Keratinocyte (primary cell): ENCODE results near the gene PNPLA2. TPM values are rescaled to one million over a fixed set of nuclear protein-coding genes. Genes with fewer than 3 reads are reported as not detected.

Source experiments
- DNase-seq: peaks from one replicate; pipeline ENCODE4 v3.0.0-alpha.2; 2011; ENCODE audit warnings: low read depth, missing footprints, low spot score
- FAIRE-seq: peaks from 2 replicates; lab custom pipeline; 2011; peaks lifted over from hg19 to GRCh38; lab: Jason Lieb, UNC
- H2AFZ ChIP-seq: 2 replicates; pipeline ENCODE4 v1.6.0; 2012; ENCODE audit warnings: low read length, control low read depth, inconsistent platforms; ENCODE audit not compliant: control insufficient read depth
- H3K27ac ChIP-seq: 2 replicates; pipeline ENCODE4 v1.5.1; 2011; ENCODE audit warnings: low read length; ENCODE audit not compliant: control insufficient read depth, insufficient read depth
- H3K27me3 ChIP-seq: 3 replicates; pipeline ENCODE4 v1.6.0; 2011; ENCODE audit warnings: low read length; ENCODE audit not compliant: control insufficient read depth, insufficient read depth; ENCODE audit errors: extremely low read depth
- H3K36me3 ChIP-seq, 2 experiments: 2 replicates in 1 of 2; 3 replicates in 1 of 2; pipeline ENCODE4 v1.5.1; 2011; ENCODE audit warnings: low read length in 2 of 2, mild to moderate bottlenecking in 1 of 2; ENCODE audit not compliant: control insufficient read depth in 2 of 2, insufficient read depth in 2 of 2; ENCODE audit errors: extremely low read depth in 1 of 2
- H3K4me1 ChIP-seq: 3 replicates; pipeline ENCODE4 v1.5.1; 2011; ENCODE audit warnings: low read length; ENCODE audit not compliant: control insufficient read depth, insufficient read depth; ENCODE audit errors: extremely low read depth
- H3K4me2 ChIP-seq: 3 replicates; pipeline ENCODE4 v1.6.0; 2011; ENCODE audit warnings: low read depth, low read length; ENCODE audit not compliant: control insufficient read depth, insufficient read depth; ENCODE audit errors: extremely low read depth
- H3K4me3 ChIP-seq, 3 experiments: fragments of 200-600 bp in 1 of 3; sonication (generic) in 1 of 3; 2 replicates in 2 of 3; 3 replicates in 1 of 3; pipeline ENCODE4 v1.5.1; 2011 to 2016; ENCODE audit warnings: low read length in 3 of 3, mild to moderate bottlenecking in 3 of 3, control low read depth in 2 of 3, inconsistent platforms in 1 of 3, low read depth in 1 of 3, mixed read lengths in 1 of 3, mixed run types in 1 of 3, moderate library complexity in 1 of 3; ENCODE audit not compliant: control insufficient read depth in 2 of 3, insufficient read depth in 2 of 3; ENCODE audit errors: extremely low read depth in 1 of 3
- H3K79me2 ChIP-seq: 2 replicates; pipeline ENCODE4 v1.6.0; 2012; ENCODE audit warnings: low read length; ENCODE audit not compliant: control insufficient read depth, insufficient read depth
- H3K9ac ChIP-seq: 3 replicates; pipeline ENCODE4 v1.6.0; 2011; ENCODE audit warnings: low read length; ENCODE audit not compliant: control insufficient read depth, insufficient read depth; ENCODE audit errors: extremely low read depth
- H3K9me1 ChIP-seq: 3 replicates; pipeline ENCODE4 v1.6.0; 2011; ENCODE audit warnings: low read length; ENCODE audit not compliant: control insufficient read depth, insufficient read depth; ENCODE audit errors: extremely low read depth
- H3K9me3 ChIP-seq: 2 replicates; pipeline ENCODE4 v1.5.1; 2012; ENCODE audit warnings: low read depth, low read length; ENCODE audit not compliant: control insufficient read depth
- H4K20me1 ChIP-seq: 3 replicates; pipeline ENCODE4 v1.6.0; 2011; ENCODE audit warnings: low read length; ENCODE audit not compliant: control insufficient read depth, insufficient read depth; ENCODE audit errors: extremely low read depth
- CTCF ChIP-seq, 3 experiments: IDR thresholded peaks in 1 of 3; conservative IDR thresholded peaks in 1 of 3; optimal IDR thresholded peaks in 1 of 3; 2 replicates in 2 of 3; 3 replicates in 1 of 3; pipeline versions ENCODE3 to v1.5.1; 2011; ENCODE audit warnings: low read length in 3 of 3, mild to moderate bottlenecking in 3 of 3, moderate library complexity in 2 of 3, control low read depth in 1 of 3, inconsistent platforms in 1 of 3; ENCODE audit not compliant: insufficient read depth in 2 of 3; ENCODE audit errors: extremely low read depth in 1 of 3
- EZH2 ChIP-seq: IDR thresholded peaks from one replicate; pipeline ENCODE4 v1.6.1; 2012; ENCODE audit warnings: inconsistent platforms, mild to moderate bottlenecking, low read length, moderate library complexity
- dilution Hi-C: fragments of 300-500 bp; cut with MboI; formaldehyde crosslinking; loops from one replicate; pipeline ENCODE4 v1.7.0; 2020; ENCODE audit warnings: low sequenced_read_pairs; ENCODE audit not compliant: extremely low pct_ligation_motif_present
- polyA plus RNA-seq, 5 experiments: library from polyadenylated mRNA; depleted of rRNA in 3 of 5; stranded (reverse) in 3 of 5; stranded (forward) in 1 of 5; unstranded in 1 of 5; fragments of >200 nt; gene quantifications; 1 replicate in 1 of 5; 2 replicates in 3 of 5; 3 replicates in 1 of 5; pipeline versions ENCODE4 v1.2.1 to v1.2.3, GENCODE V29; 2011 to 2012; ENCODE audit warnings: missing spikeins in 2 of 5, low read depth in 1 of 5, low replicate concordance in 1 of 5

Gene PNPLA2
- polyA plus RNA-seq, 1 donor (not counting 4 experiments of a cell fraction or from before 2014, with no cell fraction given): 5.3 TPM

- Histone ChIP-seq H3K9me3 (no peaks in the 10 kb centered on the region), H3K79me2 (peaks cover 70% of the 10 kb centered on the region), H3K27ac (no peak overlapping the region), H4K20me1 (peaks cover 21% of the 10 kb centered on the region), H3K4me1 (peaks cover 35% of the 10 kb centered on the region), H3K9ac (peak overlapping the region; percentile 15), H3K27me3 (no peaks in the 10 kb centered on the region), H3K9me1 (peaks cover 3% of the 10 kb centered on the region), H2AFZ (no peak overlapping the region), H3K36me3 (peaks cover 28 to 30% of the 10 kb centered on the region in 2 experiments), H3K4me3 (no peak overlapping the region), H3K4me2 (no peak overlapping the region)
- FAIRE-seq (no peak), DNase-seq (no peak)
- TF ChIP-seq EZH2: no peak
- TF ChIP-seq CTCF (optimal IDR thresholded peaks at IDR 0.05 in 1 of 3, IDR thresholded peaks at IDR 0.05 in 1 of 3, conservative IDR thresholded peaks at IDR 0.05 in 1 of 3; ENCODE audit: extremely low read depth in 1 of 3, insufficient read depth in 2 of 3, low read length in 3 of 3): peak in 1 of 3 experiments; percentile 42
- dilution Hi-C loops: no loop called here
Observed at GRCh38 chr11:838441-839279, 19.9 kb downstream of the PNPLA2 start.

DNA sequence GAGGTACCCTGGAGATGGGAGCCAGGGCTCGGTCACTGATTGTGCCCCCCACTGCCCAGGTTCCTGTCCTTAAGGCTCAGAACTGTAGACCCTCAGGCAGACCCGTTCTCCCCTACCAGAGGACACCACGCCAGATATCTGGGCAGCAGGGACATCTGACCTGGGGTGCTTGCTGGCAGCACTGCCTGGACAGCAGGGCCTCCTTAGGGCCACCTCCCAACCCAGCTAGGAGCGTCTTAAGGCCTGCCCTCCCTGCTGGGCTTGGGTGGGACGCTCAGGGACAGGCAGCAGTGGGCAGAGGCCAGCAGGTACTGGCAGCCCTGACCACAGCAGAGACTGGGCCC is 20.5 kb downstream of the PNPLA2 start:
- peaks cover 66% of the 10 kb centered on the region for H3K79me2 ChIP-seq
- no peaks in the 10 kb centered on the region for H3K9me3 ChIP-seq
- H3K27me3 ChIP-seq: no peaks in the 10 kb centered on the region
- peaks cover 35% of the 10 kb centered on the region for H3K4me1 ChIP-seq
- no peak overlapping the region for H3K4me3 ChIP-seq
- TF ChIP-seq CTCF (optimal IDR thresholded peaks at IDR 0.05 in 1 of 3, IDR thresholded peaks at IDR 0.05 in 1 of 3, conservative IDR thresholded peaks at IDR 0.05 in 1 of 3; ENCODE audit: extremely low read depth in 1 of 3, insufficient read depth in 2 of 3, low read length in 3 of 3) (no peak), EZH2 (no peak)
- H3K4me2 ChIP-seq: no peak overlapping the region
- peak overlapping the region; percentile 15 for H3K9ac ChIP-seq
- DNase-seq (no peak), FAIRE-seq (no peak)
- peaks cover 3% of the 10 kb centered on the region for H3K9me1 ChIP-seq
- peaks cover 28 to 30% of the 10 kb centered on the region in 2 experiments for H3K36me3 ChIP-seq
- dilution Hi-C loops: no loop called here
- H4K20me1 ChIP-seq: peaks cover 21% of the 10 kb centered on the region
- no peak overlapping the region for H3K27ac ChIP-seq
- H2AFZ ChIP-seq: no peak overlapping the region
